GM18907 (cell line): Measurements from ENCODE around the gene KRTAP10-3.
"Not testable (repeated sequence)": the region's sequence is repeated elsewhere in the genome, so short reads cannot be mapped to it uniquely, and the experiment has no call there.

Experiments
- ATAC-seq: cut with Tn5 transposase; IDR thresholded peaks from one replicate; pipeline ENCODE4 v1.9.1; 2021; ENCODE audit warnings: mild to moderate bottlenecking, moderate library complexity; ENCODE audit not compliant: unreplicated experiment

Gene KRTAP10-3

DNA sequence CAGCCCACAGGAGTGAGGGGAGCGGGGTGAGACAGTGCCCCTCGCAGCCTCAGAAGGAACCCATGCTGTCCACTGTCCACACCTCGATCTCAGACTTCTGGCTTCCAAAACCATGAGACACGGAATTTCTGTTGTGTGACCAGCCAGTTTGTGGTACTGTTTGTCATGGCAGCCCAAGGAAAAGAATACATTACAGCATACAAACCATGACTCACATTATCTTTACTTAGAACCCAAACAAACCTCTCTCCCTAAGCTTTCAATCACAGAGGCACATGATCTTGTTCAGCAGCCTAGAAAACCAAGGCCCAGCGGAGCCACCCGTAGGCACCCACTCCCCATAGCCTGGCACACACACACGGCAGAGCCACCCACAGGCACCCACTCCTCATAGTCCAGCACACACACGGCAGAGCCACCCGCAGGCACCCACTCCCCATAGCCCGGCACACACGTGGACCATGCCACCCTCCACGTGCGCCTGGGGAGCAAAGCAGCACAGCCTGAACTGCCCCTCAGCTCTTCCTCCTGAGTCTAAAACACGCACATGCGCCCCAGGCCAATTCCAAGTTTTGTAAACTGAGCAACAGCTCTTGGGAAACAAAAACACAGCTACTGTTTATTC is 14.5 kb upstream of the KRTAP10-3 start:
- ATAC-seq = no peak

DNA sequence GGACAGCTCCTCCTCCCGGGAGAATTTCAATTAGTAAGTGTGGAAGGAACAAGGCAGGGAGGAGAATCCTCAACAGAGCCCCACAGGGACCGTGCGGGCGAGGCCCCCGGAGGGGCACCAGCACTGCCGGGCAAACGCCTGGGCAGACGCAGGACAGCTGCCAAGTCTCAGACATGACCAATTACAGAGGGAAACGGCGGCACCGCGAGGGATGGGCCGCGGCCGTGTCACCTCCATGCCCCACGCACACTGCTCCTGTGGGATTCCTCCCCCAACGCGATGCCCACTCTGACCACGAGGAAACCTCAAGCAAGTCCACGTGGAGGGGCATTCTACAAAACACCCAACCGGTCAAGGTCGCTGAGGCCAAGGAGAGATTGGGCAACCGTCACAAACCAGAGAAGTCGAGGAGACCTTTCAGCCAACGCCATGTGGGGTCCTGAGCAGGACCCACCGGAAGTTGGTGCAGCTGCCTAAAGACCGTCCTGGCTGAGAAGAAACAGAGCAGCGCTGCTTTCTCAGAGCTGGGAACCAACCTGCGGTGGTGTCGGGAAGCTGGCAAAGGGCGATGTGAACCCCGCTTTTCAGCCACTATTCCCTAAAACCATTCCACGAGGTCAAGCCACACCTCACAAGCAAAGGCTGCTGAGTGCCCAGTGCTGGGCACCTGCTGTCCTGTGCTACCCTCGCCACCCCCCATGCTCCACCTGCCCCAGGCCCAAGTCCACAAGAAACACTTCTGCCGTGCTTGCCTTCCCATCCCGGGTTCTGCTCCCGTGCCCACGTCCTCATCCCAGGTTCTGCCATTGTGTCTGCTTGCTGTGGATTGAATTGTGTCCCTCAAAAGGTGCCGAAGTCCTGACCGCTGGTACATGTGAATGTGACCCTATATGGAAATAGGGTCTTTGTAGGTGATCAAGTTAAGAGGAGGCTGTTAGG is 13.5 kb upstream of the KRTAP10-3 start:
- ATAC-seq = no peak

DNA sequence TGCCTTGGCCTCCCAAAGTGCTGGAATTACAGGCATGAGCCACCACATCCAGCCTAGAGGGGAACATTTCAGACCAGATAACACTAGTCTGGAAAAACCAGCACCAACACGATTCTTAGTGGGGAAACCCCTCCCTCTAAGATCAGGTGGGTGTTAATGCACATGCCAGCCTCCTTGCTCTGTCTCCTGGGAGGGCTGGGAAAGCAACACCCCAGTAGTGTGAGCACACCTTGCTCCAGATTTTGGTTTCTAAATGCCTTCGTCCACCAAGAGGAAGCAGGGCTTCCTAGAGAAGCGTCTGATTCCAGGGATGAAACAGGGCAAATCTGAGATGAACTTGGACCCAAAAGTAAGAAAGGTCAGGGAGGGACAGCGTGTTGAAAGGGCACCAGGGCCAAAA is 12.7 kb upstream of the KRTAP10-3 start:
- ATAC-seq = no peak

DNA sequence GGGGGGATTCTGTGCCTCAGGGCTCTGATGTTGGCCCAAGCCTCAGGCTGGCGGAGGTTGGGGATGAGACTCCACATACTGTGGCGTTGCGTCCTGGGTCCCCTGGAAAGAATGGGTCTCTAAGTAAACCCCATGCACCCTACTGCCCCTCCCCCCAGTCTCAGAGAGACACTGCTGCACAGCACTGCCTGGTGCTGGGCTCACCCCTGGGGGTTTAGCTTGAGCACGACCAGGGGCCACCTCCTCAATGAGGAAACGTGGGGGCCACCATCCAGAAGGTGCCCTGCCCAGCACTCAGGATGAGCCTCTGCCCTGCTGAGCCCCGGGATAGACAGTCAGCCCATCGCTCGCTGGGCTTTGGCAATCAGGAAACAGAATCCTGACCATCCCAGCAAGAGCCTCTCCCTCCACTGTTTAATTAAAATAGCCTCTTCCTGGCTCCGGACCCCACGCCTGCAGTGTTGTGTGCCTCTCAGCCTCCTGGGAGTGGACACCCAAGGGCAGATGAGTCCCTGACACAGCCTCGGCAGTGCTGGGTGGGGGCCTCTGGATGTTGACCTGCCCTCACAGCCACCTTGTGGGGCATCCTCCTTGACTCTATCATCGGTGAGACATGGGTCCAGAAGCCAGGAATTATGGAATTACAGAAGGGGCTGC is 11.4 kb upstream of the KRTAP10-3 start:
- no peak for ATAC-seq

DNA sequence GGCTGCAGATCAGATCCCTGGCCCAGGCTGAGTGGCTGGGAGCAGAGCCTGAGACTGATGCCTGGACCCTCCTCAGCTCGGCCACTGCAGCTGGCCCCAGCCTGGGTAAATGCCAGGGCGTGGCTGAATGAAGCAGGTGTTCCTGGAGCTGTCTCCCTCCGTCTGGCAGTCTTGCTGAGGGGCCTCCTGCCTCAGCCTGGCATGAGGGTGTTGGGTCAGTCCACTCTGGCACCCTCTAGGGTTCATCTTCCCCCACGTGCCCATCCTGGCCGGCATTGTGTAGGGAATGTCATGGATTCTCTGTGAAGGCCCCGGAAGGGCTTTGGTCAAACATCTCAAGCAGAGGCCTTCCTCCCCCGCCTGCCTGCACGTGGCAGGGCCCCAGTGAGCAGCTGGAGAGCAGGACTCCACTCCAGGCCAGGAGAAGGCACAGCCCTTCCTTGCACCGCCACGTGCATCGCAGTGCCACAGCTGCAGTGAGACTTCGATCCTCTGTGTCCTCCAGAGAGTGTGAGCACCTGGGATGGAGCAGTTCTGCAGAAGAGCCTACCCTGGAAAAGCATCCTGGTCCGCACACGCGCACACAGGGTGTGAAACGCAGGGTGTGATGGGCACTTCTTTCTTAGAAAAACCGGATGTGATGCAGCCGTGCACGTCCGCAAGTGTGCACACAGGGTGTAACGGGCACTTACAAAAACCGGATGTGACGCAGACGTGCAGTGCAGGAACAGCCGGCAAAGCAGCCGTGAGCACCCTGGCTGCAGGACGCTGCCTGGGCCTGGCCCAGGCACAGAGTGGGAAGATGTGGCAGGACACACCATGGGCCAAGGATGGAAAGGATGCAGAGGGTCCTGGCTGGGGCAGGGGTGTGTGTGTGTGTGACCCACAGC is 10.3 kb upstream of the KRTAP10-3 start:
- no peak for ATAC-seq

DNA sequence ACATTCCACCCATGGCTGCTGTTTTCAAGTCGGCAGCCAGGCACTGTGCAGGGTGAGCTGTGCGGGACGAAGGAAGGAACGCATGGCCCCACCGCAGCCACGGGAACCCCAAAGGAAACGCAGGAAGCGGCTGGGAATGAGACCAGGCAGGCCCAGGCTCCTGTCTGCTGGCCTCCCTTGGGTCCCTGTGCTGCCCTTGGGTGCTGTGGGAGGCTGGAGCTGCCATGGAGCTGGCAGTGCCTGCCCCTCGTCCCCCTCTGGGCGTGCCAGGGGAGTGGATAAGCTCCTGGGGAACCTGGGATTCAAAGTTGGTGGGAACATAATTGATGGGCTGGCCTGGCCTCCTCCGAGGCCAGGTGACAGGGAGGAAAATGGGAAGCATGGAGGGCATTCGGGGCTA is 9.7 kb upstream of the KRTAP10-3 start:
- ATAC-seq = no peak

DNA sequence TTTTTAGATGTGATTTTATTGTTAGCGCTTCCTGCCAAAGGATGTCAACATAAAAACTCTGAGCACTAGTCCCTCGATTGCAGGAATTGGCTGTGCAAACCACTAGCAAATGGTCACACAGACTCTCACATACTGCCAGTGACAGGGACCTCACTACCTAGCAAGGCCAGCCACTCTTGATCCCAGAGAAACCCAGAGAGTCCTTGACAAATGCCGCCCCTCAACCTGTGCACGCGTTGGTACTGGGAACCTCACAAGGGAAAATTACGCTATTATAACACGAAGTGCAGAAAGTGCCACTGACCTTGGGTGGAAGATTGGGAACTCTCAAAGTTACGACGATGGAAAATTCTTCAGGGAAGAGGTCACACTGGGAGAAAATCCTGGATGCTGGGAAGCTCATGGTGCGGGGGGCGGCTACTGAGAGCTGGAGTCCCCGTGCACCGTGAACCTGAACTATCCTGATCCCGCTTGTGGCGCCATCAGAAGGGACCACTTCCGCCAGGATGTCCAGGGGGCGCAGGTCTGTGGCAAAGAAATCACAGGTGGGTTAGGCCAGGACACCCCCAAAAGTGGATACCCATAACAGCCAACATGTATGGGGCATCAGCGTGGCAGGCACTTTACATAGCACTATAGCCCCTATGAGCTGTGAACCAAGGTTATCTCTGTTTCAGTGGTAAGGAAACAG is 9.0 kb upstream of the KRTAP10-3 start:
- no peak for ATAC-seq

DNA sequence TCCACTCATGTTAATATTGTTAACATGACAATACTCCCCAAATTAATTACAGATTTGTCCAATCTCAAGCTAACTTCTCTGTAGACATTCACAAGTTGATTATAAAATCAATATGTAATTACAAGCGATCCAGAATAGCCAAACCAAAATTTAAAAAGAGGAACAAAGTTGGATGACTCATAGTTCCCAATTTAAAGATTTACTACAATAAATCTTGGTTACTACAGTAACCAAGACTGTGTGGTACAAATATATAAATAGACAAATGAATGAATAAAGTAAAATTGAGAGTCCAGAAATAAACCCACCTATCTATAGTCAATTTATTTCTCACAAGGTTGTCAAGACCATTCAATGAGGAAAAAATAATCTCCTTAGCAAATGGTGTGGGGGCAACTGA is 7.8 kb upstream of the KRTAP10-3 start:
- ATAC-seq = no peak

DNA sequence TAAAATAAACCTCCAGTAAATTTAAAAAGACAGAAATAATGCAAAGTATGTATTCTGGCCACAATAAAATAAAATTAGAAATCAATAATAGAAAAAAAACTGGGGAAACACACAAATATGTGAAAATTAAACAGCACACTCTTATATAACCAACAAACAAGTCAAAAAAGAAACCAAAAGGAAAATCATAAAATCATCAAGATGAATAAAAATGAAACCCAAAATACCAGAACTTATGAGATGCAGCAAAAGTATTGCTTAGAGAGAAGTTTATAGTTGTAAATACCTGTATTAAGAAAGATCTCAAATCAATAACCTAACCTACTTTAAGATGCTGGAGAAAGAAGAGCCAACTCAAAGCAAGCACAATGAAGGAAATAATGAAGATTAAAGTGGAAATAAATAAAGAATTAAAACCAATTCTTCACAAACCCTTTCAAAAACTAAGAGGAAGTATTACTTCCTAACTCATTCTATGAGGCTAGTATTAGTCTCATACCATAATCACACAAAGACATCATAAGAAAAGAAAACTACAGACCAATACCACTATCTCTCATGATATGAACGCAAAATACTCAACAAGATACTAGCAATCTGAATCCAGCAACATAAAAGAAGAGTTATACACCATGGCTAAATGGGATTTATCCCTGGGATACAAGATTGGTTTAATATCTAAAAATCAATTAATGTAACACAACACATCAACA is 6.4 kb upstream of the KRTAP10-3 start:
- ATAC-seq = no peak

DNA sequence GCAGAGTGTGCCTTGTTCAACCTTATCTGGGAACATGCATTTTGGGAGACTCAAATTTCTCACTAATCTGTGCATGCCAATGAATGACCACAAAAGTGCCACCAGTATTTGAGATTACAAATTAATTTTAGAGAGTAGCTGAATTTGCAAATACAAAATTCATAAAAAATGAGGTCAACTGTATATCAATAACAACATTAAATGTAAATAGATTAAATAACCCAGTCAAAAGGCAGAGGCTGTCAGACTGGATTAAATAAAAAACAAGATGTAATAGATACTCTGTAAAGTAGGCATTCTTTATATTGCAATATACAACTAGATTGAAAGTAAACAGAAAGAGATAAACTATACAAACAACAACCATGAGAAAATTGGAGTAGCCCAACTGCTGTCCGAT is 5.5 kb upstream of the KRTAP10-3 start:
- ATAC-seq = no peak

DNA sequence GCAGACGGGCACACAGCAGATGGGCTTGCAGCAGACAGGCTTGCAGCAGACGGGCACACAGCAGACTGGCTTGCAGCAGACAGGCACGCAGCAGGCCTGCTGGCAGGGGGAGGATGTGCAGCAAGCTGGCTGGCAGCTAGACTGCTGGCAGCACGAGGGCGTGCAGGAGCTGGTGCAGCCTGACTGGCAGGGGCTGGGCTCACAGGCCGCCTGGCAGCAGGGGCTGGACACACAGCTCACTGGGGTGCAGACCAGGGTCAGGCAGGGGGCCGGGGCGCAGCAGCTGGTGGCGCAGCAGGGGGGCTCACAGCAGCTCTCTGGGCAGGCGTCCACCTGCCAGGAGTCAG is 293 bp downstream of the KRTAP10-3 start:
- ATAC-seq = not testable (repeated sequence)

DNA sequence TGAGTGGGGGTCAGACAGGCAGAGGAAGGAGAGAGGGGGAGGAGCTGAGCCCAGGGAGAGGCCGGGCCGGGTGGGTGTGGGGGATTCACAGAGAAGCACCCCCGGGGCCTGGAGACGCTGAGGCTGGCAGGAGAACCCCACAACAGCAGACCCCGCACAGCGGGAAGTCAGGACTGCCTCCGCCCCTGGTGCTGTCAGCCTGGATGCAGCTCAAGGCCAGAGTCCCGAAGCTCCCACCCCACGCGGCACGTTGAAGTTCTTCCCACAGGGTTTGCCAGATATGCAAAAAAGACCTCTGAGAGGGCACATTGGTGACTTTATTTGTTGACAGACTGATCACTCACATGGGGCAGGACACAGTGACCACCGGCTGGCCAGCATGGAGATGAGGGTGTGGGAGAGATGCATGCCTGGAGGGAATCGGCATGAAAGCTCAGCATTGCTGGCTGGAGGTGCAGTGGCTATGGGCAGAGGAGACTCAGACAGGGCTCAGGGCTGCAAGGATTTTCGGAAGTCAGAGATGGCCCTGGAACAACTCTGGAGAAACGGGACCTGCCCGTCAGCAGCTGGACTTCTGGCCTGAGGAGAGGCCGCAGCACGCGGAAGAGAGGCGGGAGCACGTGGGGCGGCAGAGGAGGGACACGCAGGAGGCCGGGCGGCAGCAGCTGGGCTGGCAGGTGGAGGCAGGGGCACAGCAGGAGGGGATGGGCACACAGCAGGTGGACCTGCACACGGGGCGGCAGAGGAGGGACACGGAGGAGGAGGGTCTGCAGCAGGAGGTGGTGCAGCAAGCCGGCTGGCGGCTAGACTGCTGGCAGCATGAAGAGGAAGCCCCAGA is 885 bp downstream of the KRTAP10-3 start:
- no peak for ATAC-seq

DNA sequence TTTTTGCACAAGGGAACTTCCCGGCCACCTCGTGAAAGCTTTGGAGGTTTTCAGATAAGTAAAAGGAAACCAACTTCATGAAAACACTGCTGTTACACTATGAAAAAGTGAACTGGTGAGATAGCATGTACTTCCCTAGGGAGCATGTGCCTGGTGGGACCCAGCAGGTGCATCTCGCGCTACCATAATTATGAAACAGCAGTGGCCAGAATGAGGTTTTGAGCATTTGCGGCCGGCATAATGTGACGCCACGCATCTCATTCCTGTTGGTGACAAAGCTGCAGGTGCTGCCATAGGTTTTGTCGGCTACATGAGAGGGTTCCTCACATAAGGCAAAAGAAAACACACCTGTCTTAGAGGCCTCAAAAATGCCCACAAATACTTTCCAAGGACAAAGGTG is 1.7 kb downstream of the KRTAP10-3 start:
- no peak for ATAC-seq

DNA sequence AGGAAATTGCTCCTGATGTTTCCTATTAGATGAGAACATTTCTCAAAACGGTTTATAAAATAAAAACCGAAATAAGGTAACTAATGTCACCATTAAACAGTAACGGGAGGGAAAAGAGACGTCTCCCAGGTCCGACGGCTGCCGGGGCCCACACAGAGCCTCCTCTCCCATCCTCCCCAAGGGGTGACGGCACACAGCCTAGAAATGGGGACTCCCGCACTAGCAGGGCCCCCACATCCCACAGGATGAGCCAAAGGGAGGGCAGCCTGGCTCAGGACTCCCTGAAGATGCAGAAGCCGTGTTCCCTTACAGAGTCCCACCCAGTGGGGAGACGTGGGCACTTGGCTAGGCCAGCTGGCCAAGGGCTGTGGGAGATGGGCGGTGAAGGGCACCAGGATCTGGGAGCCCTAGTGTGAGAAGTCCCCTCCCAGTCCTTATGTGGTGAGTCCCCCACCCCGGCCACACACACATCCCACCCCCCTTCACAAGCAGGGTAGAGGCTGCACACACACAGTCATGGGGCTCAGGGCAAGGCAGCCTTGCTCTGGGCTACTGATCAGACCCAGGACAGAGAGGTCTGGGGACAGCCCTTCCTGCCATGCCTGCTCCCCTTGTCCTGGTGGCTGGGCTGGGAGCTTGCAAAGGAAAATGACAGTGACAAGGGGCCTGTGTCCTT is 3.3 kb downstream of the KRTAP10-3 start:
- ATAC-seq = no peak

DNA sequence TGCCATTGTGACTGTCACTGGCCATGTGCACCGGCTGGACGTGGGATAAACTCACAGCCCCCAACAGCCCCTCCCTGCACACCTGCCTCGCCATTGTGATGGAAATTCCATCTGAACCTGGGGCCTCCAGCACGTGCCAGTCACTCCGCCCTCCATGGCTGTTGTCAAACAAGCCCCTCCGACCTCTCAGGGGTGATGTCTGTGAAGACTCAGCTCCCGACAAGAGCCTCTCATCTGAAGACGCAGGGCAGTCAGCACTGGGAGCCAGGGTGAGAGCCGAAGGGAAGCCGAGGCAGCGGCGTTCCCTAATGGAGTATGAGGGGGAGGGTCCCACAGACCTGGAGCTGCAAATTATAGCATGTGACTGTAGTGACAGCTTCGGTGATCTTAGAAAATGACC is 5.9 kb downstream of the KRTAP10-3 start:
- ATAC-seq = no peak

DNA sequence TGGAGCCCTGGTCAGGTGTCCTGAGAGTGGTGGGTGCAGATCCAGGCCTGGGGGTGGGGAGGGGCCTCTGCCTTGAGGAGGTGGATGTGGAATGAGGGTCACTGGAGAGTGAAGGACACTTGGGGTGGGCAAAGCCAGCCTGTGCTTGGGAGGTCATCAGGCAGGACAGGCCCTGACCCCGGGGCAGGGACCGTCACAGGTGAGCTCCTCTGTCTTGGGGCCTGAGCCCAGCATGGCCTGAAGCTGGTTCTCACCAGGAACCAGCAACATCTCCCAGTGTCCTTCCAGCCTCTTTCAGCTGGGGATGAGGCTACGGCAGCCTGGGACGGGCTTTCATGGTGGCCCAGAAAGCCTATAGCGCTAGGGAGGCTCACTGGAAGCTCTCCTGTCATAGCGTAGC is 6.5 kb downstream of the KRTAP10-3 start:
- ATAC-seq = no peak

DNA sequence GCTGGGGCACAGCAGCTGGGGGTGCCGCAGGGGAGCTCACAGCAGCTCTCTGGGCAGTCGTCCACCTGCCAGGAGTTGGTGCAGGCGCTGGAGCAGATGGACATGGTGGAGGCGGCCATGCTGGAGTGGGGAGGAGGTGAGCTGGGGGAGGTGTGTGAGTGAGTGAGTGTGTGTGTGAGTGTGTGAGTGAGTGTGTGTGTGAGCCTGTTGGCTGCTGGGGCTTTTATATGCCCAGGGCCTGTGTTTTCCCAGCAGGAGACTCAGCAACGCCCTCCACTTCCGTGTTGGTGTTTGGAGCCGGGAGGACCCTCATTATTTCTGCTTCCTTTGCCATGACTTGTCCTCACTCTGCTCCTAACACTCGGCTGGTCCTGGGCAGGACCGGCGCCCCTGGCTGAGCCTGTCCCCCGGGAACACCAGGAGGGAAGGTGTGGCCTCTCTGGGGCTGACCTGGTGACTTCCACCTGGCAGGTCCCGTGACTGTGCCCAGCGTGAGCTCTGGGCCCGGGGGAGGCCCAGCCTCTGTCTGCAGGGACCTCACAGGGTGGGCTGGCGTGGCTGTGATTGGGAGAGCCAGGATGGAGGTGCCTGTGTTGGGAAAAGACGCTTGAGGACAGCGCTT is 7.1 kb downstream of the KRTAP10-3 start, which contains the start of gene KRTAP10-2:
Gene KRTAP10-2, minus strand, starts transcription at position 166 of the 622 bp plus-strand sequence. Its CDS starts 47 bp downstream, at position 119.
- ATAC-seq = no peak

DNA sequence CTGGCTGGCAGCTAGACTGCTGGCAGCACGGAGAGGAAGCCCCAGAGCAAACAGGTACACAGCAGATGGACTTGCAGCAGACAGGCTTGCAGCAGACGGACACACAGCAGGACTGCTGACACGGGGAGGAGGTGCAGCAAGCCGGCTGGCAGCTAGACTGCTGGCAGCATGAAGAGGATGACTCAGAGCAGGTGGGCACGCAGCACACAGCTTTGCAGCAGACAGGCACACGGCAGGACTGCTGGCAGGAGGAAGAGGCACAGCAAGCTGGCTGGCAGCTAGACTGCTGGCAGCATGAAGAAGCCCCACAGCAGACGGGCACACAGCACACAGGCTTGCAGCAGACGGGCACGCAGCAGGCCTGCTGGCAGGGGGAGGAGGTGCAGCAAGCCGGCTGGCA is 7.8 kb downstream of the KRTAP10-3 start:
- no peak for ATAC-seq
